Neural progenitor cell (in vitro differentiated cells): ENCODE data around the gene RAET1L. TPM values are rescaled to one million over a fixed set of nuclear protein-coding genes. Genes with fewer than 3 reads are reported as not detected.

Experiments
- DNase-seq: peaks from one replicate; pipeline ENCODE4 v3.0.0-alpha.2; 2016; ENCODE audit warnings: low spot score
- H2AFZ ChIP-seq: fragments of 200-600 bp; sonication (generic); replicated peaks from 2 replicates; pipeline ENCODE4 v1.6.1; 2016; ENCODE audit warnings: antibody characterized with exemption
- H3F3A ChIP-seq: fragments of 200-600 bp; sonication (generic); 2 replicates; pipeline ENCODE4 v1.6.1; 2016; ENCODE audit warnings: antibody characterized with exemption, low read depth
- H3K27ac ChIP-seq: fragments of 200-600 bp; sonication (generic); 2 replicates; pipeline ENCODE4 v1.5.1; 2016; ENCODE audit warnings: mild to moderate bottlenecking
- H3K27me3 ChIP-seq: fragments of 200-600 bp; sonication (generic); 2 replicates; pipeline ENCODE4 v1.6.1; 2016; ENCODE audit warnings: mild to moderate bottlenecking, moderate library complexity
- H3K36me3 ChIP-seq: fragments of 200-600 bp; sonication (generic); 2 replicates; pipeline ENCODE4 v1.5.1; 2016
- H3K4me1 ChIP-seq: fragments of 200-600 bp; sonication (generic); 2 replicates; pipeline ENCODE4 v1.6.1; 2016; ENCODE audit warnings: mixed run types
- H3K4me2 ChIP-seq: fragments of 200-600 bp; sonication (generic); 2 replicates; pipeline ENCODE4 v1.6.1; 2016
- H3K4me3 ChIP-seq: fragments of 200-600 bp; sonication (generic); 2 replicates; pipeline ENCODE4 v1.5.1; 2016
- H3K79me2 ChIP-seq: fragments of 200-600 bp; sonication (generic); 2 replicates; pipeline ENCODE4 v1.6.1; 2016; ENCODE audit warnings: low read depth
- H3K9ac ChIP-seq: fragments of 200-600 bp; sonication (generic); 2 replicates; pipeline ENCODE4 v1.6.1; 2016
- H3K9me3 ChIP-seq: fragments of 200-600 bp; sonication (generic); 2 replicates; pipeline ENCODE4 v1.5.1; 2016; ENCODE audit warnings: low read depth
- H4K20me1 ChIP-seq: fragments of 200-600 bp; sonication (generic); 2 replicates; pipeline ENCODE4 v1.6.1; 2016; ENCODE audit warnings: low read depth
- H3K27ac Mint-ChIP-seq: 3 replicates; pipeline ENCODE4 v1.8.0; 2021; ENCODE audit warnings: mixed read lengths
- H3K27me3 Mint-ChIP-seq: 2 replicates; pipeline ENCODE4 v1.8.0; 2022; ENCODE audit warnings: low read depth, mild to moderate bottlenecking, inconsistent platforms, moderate library complexity, mixed read lengths; ENCODE audit not compliant: insufficient read depth
- H3K36me3 Mint-ChIP-seq: 3 replicates; pipeline ENCODE4 v1.8.0; 2021; ENCODE audit warnings: mixed read lengths
- H3K4me1 Mint-ChIP-seq: 3 replicates; pipeline ENCODE4 v1.8.0; 2021; ENCODE audit warnings: mixed read lengths
- H3K4me3 Mint-ChIP-seq: 3 replicates; pipeline ENCODE4 v1.8.0; 2021; ENCODE audit warnings: mild to moderate bottlenecking, moderate library complexity, mixed read lengths
- H3K9me3 Mint-ChIP-seq: 3 replicates; pipeline ENCODE4 v1.8.0; 2020; ENCODE audit warnings: mixed read lengths
- CTCF ChIP-seq: fragments of 200-600 bp; sonication (generic); IDR thresholded peaks from 2 replicates; pipeline ENCODE4 v1.5.1; 2017; ENCODE audit warnings: antibody characterized with exemption, mild to moderate bottlenecking
- EZH2 ChIP-seq: fragments of 200-600 bp; sonication (generic); IDR thresholded peaks from 2 replicates; pipeline ENCODE4 v1.6.1; 2017; ENCODE audit warnings: antibody characterized with exemption, mild to moderate bottlenecking, moderate library complexity
- EZH2phosphoT487 ChIP-seq: fragments of 200-600 bp; sonication (generic); IDR thresholded peaks from 2 replicates; pipeline ENCODE4 v1.6.1; 2017; ENCODE audit warnings: antibody characterized with exemption
- total RNA-seq: library from RNA; depleted of rRNA; stranded (reverse); fragments of >200 nt; gene quantifications from 2 replicates; pipeline ENCODE4 v1.2.3, GENCODE V29; 2015; ENCODE audit warnings: low replicate concordance

RAET1L gene
- total RNA-seq, 1 donor from 2014 or later = not detected

GRCh38 chr6:150002710-150003109, 22.6 kb downstream of the RAET1L start:
- Histone ChIP-seq H3K9ac (no peak overlapping the region), H4K20me1 (no peaks in the 10 kb centered on the region), H3K4me2 (no peak overlapping the region), H3F3A (no peaks in the 10 kb centered on the region), H3K4me1 (peaks cover 3% of the 10 kb centered on the region), H3K4me3 (no peak overlapping the region), H3K36me3 (no peaks in the 10 kb centered on the region), H3K9me3 (no peaks in the 10 kb centered on the region), H3K27ac (no peak overlapping the region), H2AFZ (no peak overlapping the region), H3K27me3 (peaks cover 45% of the 10 kb centered on the region), H3K79me2 (no peaks in the 10 kb centered on the region)
- Mint-ChIP-seq H3K36me3 (no peaks in the 10 kb centered on the region), H3K27me3 (peaks cover 21% of the 10 kb centered on the region), H3K27ac (no peak overlapping the region), H3K4me3 (no peak overlapping the region), H3K9me3 (peaks cover 4% of the 10 kb centered on the region), H3K4me1 (peaks cover 5% of the 10 kb centered on the region)
- TF ChIP-seq CTCF (no peak), EZH2 (no peak), EZH2phosphoT487 (no peak)
- no peak for DNase-seq

- Histone ChIP-seq H2AFZ (no peak overlapping the region), H3K9ac (no peak overlapping the region), H3K27me3 (peaks cover 45% of the 10 kb centered on the region), H3K27ac (no peak overlapping the region), H3K4me2 (no peak overlapping the region), H3F3A (no peaks in the 10 kb centered on the region), H3K4me3 (no peak overlapping the region), H3K79me2 (no peaks in the 10 kb centered on the region), H4K20me1 (no peaks in the 10 kb centered on the region), H3K9me3 (no peaks in the 10 kb centered on the region), H3K4me1 (peaks cover 3% of the 10 kb centered on the region), H3K36me3 (no peaks in the 10 kb centered on the region)
- Mint-ChIP-seq H3K9me3 (peaks cover 4% of the 10 kb centered on the region), H3K4me3 (no peak overlapping the region), H3K4me1 (peaks cover 3% of the 10 kb centered on the region), H3K36me3 (no peaks in the 10 kb centered on the region), H3K27ac (no peak overlapping the region), H3K27me3 (peaks cover 21% of the 10 kb centered on the region)
- no peak for DNase-seq
- TF ChIP-seq EZH2 (no peak), CTCF (no peak), EZH2phosphoT487 (no peak)
These were observed 23.9 kb downstream of the RAET1L start for GRCh38 chr6:150001295-150002008.

GRCh38 chr6:149999636-150000035, 25.7 kb downstream of the RAET1L start:
- H3K27me3 Mint-ChIP-seq = peaks cover 18% of the 10 kb centered on the region
- DNase-seq = no peak
- Histone ChIP-seq H4K20me1 (no peaks in the 10 kb centered on the region), H3K79me2 (no peaks in the 10 kb centered on the region), H3F3A (no peaks in the 10 kb centered on the region), H3K36me3 (no peaks in the 10 kb centered on the region), H2AFZ (no peak overlapping the region), H3K27me3 (peaks cover 50% of the 10 kb centered on the region), H3K4me2 (no peak overlapping the region), H3K9ac (no peak overlapping the region), H3K27ac (no peak overlapping the region), H3K9me3 (no peaks in the 10 kb centered on the region), H3K4me3 (no peak overlapping the region), H3K4me1 (no peaks in the 10 kb centered on the region)
- H3K9me3 Mint-ChIP-seq = peaks cover 6% of the 10 kb centered on the region
- no peaks in the 10 kb centered on the region for H3K36me3 Mint-ChIP-seq
- H3K27ac Mint-ChIP-seq = no peak overlapping the region
- H3K4me1 Mint-ChIP-seq = peaks cover 3% of the 10 kb centered on the region
- TF ChIP-seq EZH2 (no peak), EZH2phosphoT487 (no peak), CTCF (no peak)
- H3K4me3 Mint-ChIP-seq = peak overlapping the region; percentile 48
